Gastrocnemius medialis (tissue), 4 donors: ENCODE results near the gene ITGB3. TPM values are rescaled to one million over a fixed set of nuclear protein-coding genes. Genes with fewer than 3 reads are reported as not detected.

ENCODE experiments used
- ATAC-seq, 2 donors: fragments of 150-250 bp; one replicate each; pipeline ENCODE4 v1.9.1; 2016
- DNase-seq, 2 donors: peaks; one replicate each; pipeline ENCODE4 v3.0.0-alpha.2; 2019
- H3K27ac ChIP-seq, 4 donors: fragments of 200-600 bp; sonication (generic); 1 replicate in 1 of 4; 2 replicates in 3 of 4; pipeline ENCODE4 v1.5.1; 2016 to 2018; ENCODE audit warnings: mild to moderate bottlenecking in 2 of 4, moderate library complexity in 1 of 4
- H3K27me3 ChIP-seq, 3 donors: fragments of 200-600 bp; sonication (generic) in 2 of 3; 1 replicate in 1 of 3; 2 replicates in 2 of 3; pipeline versions ENCODE4 v1.5.1 to v1.6.0; 2016 to 2019; ENCODE audit warnings: mild to moderate bottlenecking in 1 of 3, moderate library complexity in 1 of 3
- H3K36me3 ChIP-seq, 2 donors: fragments of 200-600 bp; sonication (generic) in 1 of 2; one replicate each; pipeline ENCODE4 v1.5.1; 2017 to 2018
- H3K4me1 ChIP-seq, 2 donors: fragments of 200-600 bp; sonication (generic) in 1 of 2; one replicate each; pipeline ENCODE4 v1.5.1; 2016 to 2017; ENCODE audit warnings: mild to moderate bottlenecking in 2 of 2
- H3K4me3 ChIP-seq, 4 donors: fragments of 200-600 bp; sonication (generic) in 3 of 4; 1 replicate in 1 of 4; 2 replicates in 3 of 4; pipeline ENCODE4 v1.5.1; 2016 to 2019; ENCODE audit warnings: mild to moderate bottlenecking in 2 of 4
- H3K9me3 ChIP-seq, 3 donors: fragments of 200-600 bp; sonication (generic) in 2 of 3; 1 replicate in 1 of 3; 2 replicates in 2 of 3; pipeline ENCODE4 v1.5.1; 2016 to 2019
- CTCF ChIP-seq, 5 experiments: fragments of 450-650 bp in 3 of 5; fragments of 200-600 bp in 2 of 5; sonication (generic) in 2 of 5; IDR thresholded peaks in 4 of 5; conservative IDR thresholded peaks in 1 of 5; 1 replicate in 4 of 5; 2 replicates in 1 of 5; pipeline ENCODE4 v1.5.1; 2016 to 2019; ENCODE audit warnings: antibody characterized with exemption in 5 of 5, mild to moderate bottlenecking in 3 of 5, moderate library complexity in 3 of 5
- POLR2A ChIP-seq, 2 donors: fragments of 450-650 bp; IDR thresholded peaks; one replicate each; pipeline ENCODE4 v1.6.1; 2017; ENCODE audit warnings: antibody characterized with exemption in 2 of 2, mild to moderate bottlenecking in 2 of 2, moderate library complexity in 2 of 2
- in situ Hi-C, 4 donors: fragments of 200-750 bp; cut with MboI; loops; one replicate each; pipeline versions ENCODE4 v1.15.0 to v1.8.0; 2017; ENCODE audit warnings: low sequenced_read_pairs in 4 of 4
- intact Hi-C: fragments of 100-400 bp; cut with DNase I; formaldehyde crosslinking; loops from one replicate; pipeline ENCODE4 v1.15.1; 2023; ENCODE audit warnings: low total_unique reads
- total RNA-seq, 4 donors: library from RNA; depleted of rRNA; stranded (reverse); fragments of >200 nt; gene quantifications; one replicate each; pipeline versions ENCODE4 v1.1.0 to v1.2.3, GENCODE V29; 2016

The ITGB3 gene
- total RNA-seq, 4 donors from 2014 or later = 0.92 to 6.2 (median 1.9) TPM; not detected in 1

GRCh38 chr17:47358652-47359051 is 105.0 kb downstream of the ITGB3 start:
- no peak for TF ChIP-seq POLR2A (IDR thresholded peaks at IDR 0.05)
- TF ChIP-seq CTCF (IDR thresholded peaks at IDR 0.05 in 4 of 5, conservative IDR thresholded peaks at IDR 0.05 in 1 of 5) = no peak
- intact Hi-C loops (no loop called here), in situ Hi-C loops (no loop called here)
- no peaks in the 10 kb centered on the region for H3K9me3 ChIP-seq
- no peak overlapping the region for H3K4me3 ChIP-seq
- H3K27ac ChIP-seq = no peak overlapping the region
- no peaks in the 10 kb centered on the region for H3K27me3 ChIP-seq
- ATAC-seq (no peak), DNase-seq (no peak)
- H3K4me1 ChIP-seq = no peaks in the 10 kb centered on the region
- H3K36me3 ChIP-seq = no peaks in the 10 kb centered on the region

Other genes with a start within 250 kb of the ITGB3 start
- gene CDC27, start 64.5 kb upstream of the ITGB3 start, total RNA-seq = 10 to 100 TPM; 26.5 to 65.9 (median 49.4) TPM
- gene MYL4, start 44.5 kb upstream of the ITGB3 start, total RNA-seq = under 1 TPM in 1 of 4 donors, not detected in 3; 0.97 TPM
- 1 to 10 TPM; 1.4 to 2.5 (median 1.8) TPM for gene EFCAB13, start 70.1 kb downstream of the ITGB3 start, total RNA-seq